Measurements from ENCODE around the gene ELP4. TPM values are rescaled to one million over a fixed set of nuclear protein-coding genes. Genes with fewer than 3 reads are reported as not detected.

ELP4 gene
- total RNA-seq, 1 experiment from 2014 or later: 21.4 TPM

GRCh38 chr11:31531293-31531692 is 21.7 kb downstream of the ELP4 start (continued):
- TF ChIP-seq RAD21 (IDR thresholded peaks at IDR 0.05; ENCODE audit: low read depth) (no peak), ZFX (IDR thresholded peaks at IDR 0.05) (no peak)

- Histone ChIP-seq H4K20me1 (ENCODE audit: insufficient read depth) (no peaks in the 10 kb centered on the region), H3K9me2 (ENCODE audit: insufficient read depth) (no peaks in the 10 kb centered on the region), H3K4me3 (replicated peaks in 1 of 2; ENCODE audit: low read depth in 1 of 2, low read length in 2 of 2) (no peak overlapping the region), H3K9me3 (ENCODE audit: control insufficient read depth in 1 of 2, insufficient read depth in 1 of 2, low read depth in 1 of 2, low read length in 2 of 2) (no peaks in the 10 kb centered on the region), H3K79me2 (ENCODE audit: insufficient read depth, low read length) (no peaks in the 10 kb centered on the region), H3K4me1 (ENCODE audit: control insufficient read depth in 1 of 2, insufficient read depth in 2 of 2, low read length in 2 of 2) (no peaks in the 10 kb centered on the region), H3K36me3 (ENCODE audit: control insufficient read depth in 1 of 2, insufficient read depth in 2 of 2, low read length in 2 of 2) (no peaks in the 10 kb centered on the region), H3K27me3 (ENCODE audit: insufficient read depth, low read length) (no peaks in the 10 kb centered on the region), H3K9ac (ENCODE audit: low read length) (no peak overlapping the region), H2AFZ (ENCODE audit: low read depth, low read length, poor library complexity, severe bottlenecking) (no peak overlapping the region), H3K27ac (ENCODE audit: low read depth, low read length) (no peak overlapping the region), H3K4me2 (ENCODE audit: low read length) (no peak overlapping the region)
- intact Hi-C loops (cut with micrococcal nuclease): no loop called here
- ATAC-seq (no peak), DNase-seq (ENCODE audit: low read depth, low spot score) (no peak)
- BruUV-seq (replicated peaks): no TSS peak
- POLR2A ChIA-PET: no interaction called here
- RAD21 ChIA-PET (ENCODE audit: low non-redundant PET in 1 of 2, low total read pairs in 2 of 2, uncharacterized antibody in 2 of 2, unreplicated experiment in 2 of 2): no interaction called here
- CTCF ChIA-PET: no interaction called here
- no peak for TF ChIP-seq JUND (IDR thresholded peaks at IDR 0.05)
- TF ChIP-seq ZBTB33 (IDR thresholded peaks at IDR 0.05; ENCODE audit: extremely low read depth, insufficient replicate concordance, low read length): no peak
- TF ChIP-seq FOSL1 (IDR thresholded peaks at IDR 0.05; ENCODE audit: low read depth): no peak
- no peak for TF ChIP-seq CTCF (IDR thresholded peaks at IDR 0.05 in 2 of 3, conservative IDR thresholded peaks at IDR 0.05 in 1 of 3; ENCODE audit: borderline replicate concordance in 1 of 3, insufficient read depth in 1 of 3, low read depth in 2 of 3, low read length in 2 of 3)
- no peak for TF ChIP-seq POLR2AphosphoS5 (IDR thresholded peaks at IDR 0.05; ENCODE audit: low read depth, low read length)
- no peak for TF ChIP-seq RAD21 (IDR thresholded peaks at IDR 0.05; ENCODE audit: low read depth)
- TF ChIP-seq POLR2A (IDR thresholded peaks at IDR 0.05; ENCODE audit: borderline replicate concordance, extremely low read depth, insufficient read depth, insufficient read length): no peak
- no peak for TF ChIP-seq REST (IDR thresholded peaks at IDR 0.05; ENCODE audit: low read depth)
- no peak for TF ChIP-seq SP1 (IDR thresholded peaks at IDR 0.05; ENCODE audit: low read depth)
- TF ChIP-seq ATF3 (IDR thresholded peaks at IDR 0.05): no peak
These were observed 25.9 kb downstream of the ELP4 start for GRCh38 chr11:31535479-31535878.

All from HCT116 (cell line).